Measurements from ENCODE around the gene FCRLB. TPM values are rescaled to one million over a fixed set of nuclear protein-coding genes. Genes with fewer than 3 reads are reported as not detected.

FCRLB gene
- total and polyA plus RNA-seq, 2 of the 13 experiments (the other 11 are each of a cell fraction or from before 2014, with no cell fraction given), result 0.08 to 0.11 TPM

- H3K9me3 ChIP-seq (ENCODE audit: low read length), result no peaks in the 10 kb centered on the region
- no TSS peak for BruUV-seq (replicated peaks)
- TF ChIP-seq FOXO4 (CRISPR knock-in tag; conservative IDR thresholded peaks at IDR 0.05) (no peak), ZNF205 (CRISPR knock-in tag; IDR thresholded peaks at IDR 0.05) (no peak), HNF4G (IDR thresholded peaks at IDR 0.05; ENCODE audit: borderline replicate concordance, low read depth, low read length) (no peak), HNF4G (CRISPR knock-in tag; IDR thresholded peaks at IDR 0.05; ENCODE audit: borderline replicate concordance, low read depth) (no peak), CEBPB (IDR thresholded peaks at IDR 0.05; ENCODE audit: borderline replicate concordance, low read depth, low read length) (no peak), FOXM1 (CRISPR knock-in tag; IDR thresholded peaks at IDR 0.05) (no peak), EZH2 (conservative IDR thresholded peaks at IDR 0.05; ENCODE audit: low read depth, low read length) (no peak), ZNF577 (CRISPR knock-in tag; IDR thresholded peaks at IDR 0.05; ENCODE audit: borderline replicate concordance, low read depth) (no peak), ZNF597 (CRISPR knock-in tag; IDR thresholded peaks at IDR 0.05) (no peak), KLF9 (CRISPR knock-in tag; IDR thresholded peaks at IDR 0.05; ENCODE audit: low read depth) (no peak), ZNF687 (CRISPR knock-in tag; IDR thresholded peaks at IDR 0.05) (no peak), ZNF446 (CRISPR knock-in tag; IDR thresholded peaks at IDR 0.05) (no peak), PBX3 (CRISPR knock-in tag; IDR thresholded peaks at IDR 0.05; ENCODE audit: borderline replicate concordance) (no peak), ZNF704 (CRISPR knock-in tag; IDR thresholded peaks at IDR 0.05; ENCODE audit: borderline replicate concordance) (no peak), HDAC6 (IDR thresholded peaks at IDR 0.05; ENCODE audit: low read depth, low read length) (no peak)
- no peak for ATAC-seq
- no peak overlapping the region for H3K4me2 ChIP-seq (ENCODE audit: low read depth, low read length)
- no peak overlapping the region for H3K4me3 ChIP-seq (replicated peaks in 1 of 3; ENCODE audit: insufficient read depth in 1 of 3, low read depth in 2 of 3, low read length in 3 of 3)
- H3K9ac ChIP-seq (ENCODE audit: insufficient read depth, low read depth, low read length), result no peak overlapping the region
- H3K27me3 ChIP-seq (ENCODE audit: control insufficient read depth in 1 of 2, insufficient read depth in 2 of 2, low read length in 2 of 2), result peaks cover 3 to 29% of the 10 kb centered on the region in 2 experiments; a peak in 4 of 5 replicates
- no peak for FAIRE-seq
- intact Hi-C loops (cut with micrococcal nuclease; ENCODE audit: unreplicated experiment) (no loop called here), in situ Hi-C loops (cut with HindIII; ENCODE audit: extremely low pct_ligation_motif_present, low pct_unique_long_range_greater_than_20kb) (no loop called here)
- no peaks in the 10 kb centered on the region for H4K20me1 ChIP-seq (ENCODE audit: insufficient read depth, low read length)
- no CpG with 5 or more reads among the region's 1 CpG for WGBS (ENCODE audit: low lambda C conversion rate)
- no peaks in the 10 kb centered on the region for H3K36me3 ChIP-seq (replicated peaks in 1 of 2; ENCODE audit: control insufficient read depth in 1 of 2, insufficient read depth in 2 of 2, low read length in 2 of 2)
- no peak overlapping the region for H2AFZ ChIP-seq (ENCODE audit: low read length)
- ChIA-PET POLR2A (no interaction called here), CTCF (ENCODE audit: low intra/inter-chr PET ratio, low total read pairs) (no interaction called here)
- peaks cover 10% of the 10 kb centered on the region for H3K4me1 ChIP-seq (ENCODE audit: insufficient read depth, low read length)
- H3K79me2 ChIP-seq (ENCODE audit: insufficient read depth, low read length), result no peaks in the 10 kb centered on the region
- DNase-seq (ENCODE audit: low spot score), result no peak
- H3K27ac ChIP-seq (ENCODE audit: extremely low read length, insufficient read depth, low read length), result no peak overlapping the region
Observed at GRCh38 chr1:161722406-161722805, 1.1 kb downstream of the FCRLB start.

Measured in HepG2 (cell line).